Activated naive CD4-positive, alpha-beta T cell treated with Interleukin-2 at 50 U/mL for 16 hours (primary cell): ENCODE measurements around the gene ZNF827.
"Not testable (repeated sequence)": the region's sequence is repeated elsewhere in the genome, so short reads cannot be mapped to it uniquely, and the experiment has no call there.

ENCODE experiments used
- DNase-seq: peaks from one replicate; pipeline ENCODE4 v3.0.0-alpha.2; 2020

The ZNF827 gene

DNA sequence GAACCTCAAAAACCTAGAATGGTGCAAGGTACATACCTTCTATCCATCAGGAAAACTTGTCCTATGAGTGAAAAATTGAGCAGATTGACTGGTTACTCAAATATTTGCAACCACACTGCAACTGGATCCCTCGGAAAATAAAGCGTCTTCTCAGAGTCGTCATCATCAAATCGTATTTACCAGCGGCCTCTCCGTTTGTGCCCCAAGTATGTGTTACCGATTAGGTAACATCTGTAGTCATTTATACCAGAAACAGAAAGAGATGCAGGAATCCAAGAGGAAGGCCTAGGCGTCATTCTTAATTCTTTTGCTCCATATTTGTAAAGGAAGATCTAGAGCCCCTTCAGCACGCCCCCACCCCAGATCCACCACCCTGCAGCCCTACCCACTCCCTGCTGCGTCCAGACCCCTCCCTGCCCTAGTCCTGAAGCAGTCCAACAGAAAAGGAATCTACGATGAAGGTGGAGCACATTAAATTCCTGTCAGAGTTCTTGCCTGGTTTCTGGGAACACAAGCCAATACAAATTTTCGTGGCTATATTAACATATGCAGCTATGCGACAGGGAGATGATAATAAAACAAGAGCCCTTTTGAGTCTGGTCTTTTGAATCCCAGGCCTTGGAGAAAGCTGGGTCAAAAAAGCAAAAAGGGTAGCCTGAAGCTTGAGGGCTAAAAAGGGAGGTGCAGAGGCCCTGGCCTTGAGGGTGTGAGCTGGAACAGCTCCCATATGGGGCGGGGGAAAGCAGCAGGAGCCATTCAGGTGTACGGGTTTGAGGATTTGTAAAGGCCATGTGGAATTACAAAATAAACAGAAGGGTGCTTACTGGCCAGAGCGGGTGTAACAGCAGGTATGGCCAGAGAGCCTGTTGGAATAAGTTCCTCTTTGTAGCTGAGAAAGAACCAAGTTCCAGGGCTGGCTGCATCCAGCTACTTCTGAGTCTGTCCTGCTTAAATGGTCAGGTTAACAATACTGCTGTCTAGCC lies 77.0 kb downstream of the ZNF827 start:
- DNase-seq = no peak

DNA sequence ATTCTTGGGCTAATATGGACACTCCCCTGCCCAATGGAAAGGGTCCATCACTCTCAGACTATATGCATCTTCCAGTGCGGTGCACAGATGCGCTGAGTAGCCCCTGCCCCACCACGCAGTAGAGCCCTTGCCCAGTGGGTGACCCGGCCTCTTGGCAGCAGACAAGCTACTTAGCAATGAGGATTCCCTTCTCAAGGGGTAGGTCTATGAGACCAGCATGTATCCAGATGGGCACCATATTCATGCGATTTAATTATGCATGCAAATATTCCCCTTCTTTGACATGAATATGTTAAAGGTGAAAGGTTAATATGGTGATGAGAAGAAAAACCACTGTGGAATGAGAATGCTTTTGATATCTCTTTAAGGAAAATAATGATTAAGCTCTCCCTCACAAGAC lies 77.7 kb downstream of the ZNF827 start:
- no peak for DNase-seq

DNA sequence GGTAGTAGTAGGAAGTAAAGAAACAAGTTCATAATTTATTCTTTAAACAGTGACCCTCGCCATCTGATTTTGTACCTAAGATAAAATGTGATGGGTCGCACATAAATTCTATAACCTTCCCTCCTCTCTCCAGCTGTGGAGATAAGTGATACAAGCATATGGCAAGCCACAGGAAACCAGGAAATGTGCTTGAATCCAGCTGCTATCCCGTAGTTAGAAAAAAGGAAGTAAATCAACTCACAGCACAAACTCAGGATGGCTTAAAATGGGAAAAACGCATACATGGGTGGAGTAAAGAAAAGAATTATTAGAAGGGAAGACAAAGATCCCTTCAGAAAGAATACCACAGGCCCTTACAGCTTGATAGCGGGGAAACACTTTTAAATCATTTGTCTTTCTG lies 78.2 kb downstream of the ZNF827 start:
- no peak for DNase-seq

DNA sequence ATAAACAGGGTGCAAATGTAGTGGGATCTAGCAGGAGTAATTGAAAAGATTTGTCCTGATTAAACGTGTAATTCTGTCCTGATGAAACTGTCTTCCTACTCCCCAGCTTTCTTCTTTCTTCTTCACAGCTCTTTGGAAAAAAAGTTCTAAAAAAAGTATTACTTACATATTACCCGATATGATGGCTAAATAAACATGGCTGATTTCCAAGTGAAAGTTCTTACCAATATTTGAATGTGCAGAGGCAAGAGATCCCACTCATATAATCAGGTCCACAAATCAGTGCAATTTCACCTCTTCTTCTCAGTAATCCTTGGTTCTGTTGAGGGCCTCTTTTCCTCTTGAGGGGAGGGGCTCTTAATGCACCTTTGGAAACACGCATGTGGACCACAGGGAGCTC lies 78.7 kb downstream of the ZNF827 start:
- DNase-seq = no peak

DNA sequence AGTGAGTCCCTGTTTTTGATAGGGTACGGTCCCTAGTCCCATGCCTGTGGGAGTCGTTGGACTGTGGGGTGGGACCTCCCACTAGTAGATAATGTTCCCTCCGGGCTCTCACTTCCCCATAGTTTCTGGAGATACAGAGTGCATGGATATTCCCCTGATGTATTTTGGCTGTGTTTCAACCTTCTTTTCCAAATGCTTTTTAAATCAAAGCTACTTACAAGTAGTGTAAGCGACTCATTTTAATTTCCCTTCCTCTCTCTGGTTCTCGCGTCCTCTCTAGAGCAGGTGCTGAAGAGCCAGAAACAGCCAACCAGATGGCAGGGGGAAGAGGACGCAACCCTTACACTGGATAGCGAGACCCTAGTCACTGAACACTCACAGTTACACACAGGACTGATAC lies 79.2 kb downstream of the ZNF827 start:
- DNase-seq = no peak

DNA sequence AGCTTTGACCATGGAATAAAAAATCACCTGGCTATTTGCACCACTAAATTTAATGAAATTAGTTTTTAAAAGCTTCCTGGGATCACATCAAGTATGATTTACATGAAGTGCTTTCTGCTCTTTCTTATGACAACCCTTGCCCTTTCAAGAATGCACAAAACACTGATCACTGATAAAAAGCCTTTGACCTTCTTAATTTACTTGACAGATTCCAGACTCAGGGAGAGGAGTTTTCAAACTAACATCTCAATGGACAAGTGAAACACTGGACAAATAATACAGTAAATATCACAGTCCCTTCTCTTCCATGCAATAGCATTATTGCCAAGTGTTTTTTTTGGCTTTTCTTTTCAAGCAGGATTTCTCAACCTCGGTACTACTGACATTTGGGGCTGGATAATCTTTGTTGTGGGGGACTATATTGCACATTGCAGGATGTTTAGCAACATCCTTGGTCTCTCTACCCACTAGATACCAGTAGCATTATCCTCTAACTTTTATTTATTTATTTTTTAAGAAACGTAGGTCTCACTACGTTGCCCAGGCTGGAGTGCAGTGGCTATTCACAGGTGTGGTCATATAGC lies 86.3 kb downstream of the ZNF827 start:
- DNase-seq = no peak

DNA sequence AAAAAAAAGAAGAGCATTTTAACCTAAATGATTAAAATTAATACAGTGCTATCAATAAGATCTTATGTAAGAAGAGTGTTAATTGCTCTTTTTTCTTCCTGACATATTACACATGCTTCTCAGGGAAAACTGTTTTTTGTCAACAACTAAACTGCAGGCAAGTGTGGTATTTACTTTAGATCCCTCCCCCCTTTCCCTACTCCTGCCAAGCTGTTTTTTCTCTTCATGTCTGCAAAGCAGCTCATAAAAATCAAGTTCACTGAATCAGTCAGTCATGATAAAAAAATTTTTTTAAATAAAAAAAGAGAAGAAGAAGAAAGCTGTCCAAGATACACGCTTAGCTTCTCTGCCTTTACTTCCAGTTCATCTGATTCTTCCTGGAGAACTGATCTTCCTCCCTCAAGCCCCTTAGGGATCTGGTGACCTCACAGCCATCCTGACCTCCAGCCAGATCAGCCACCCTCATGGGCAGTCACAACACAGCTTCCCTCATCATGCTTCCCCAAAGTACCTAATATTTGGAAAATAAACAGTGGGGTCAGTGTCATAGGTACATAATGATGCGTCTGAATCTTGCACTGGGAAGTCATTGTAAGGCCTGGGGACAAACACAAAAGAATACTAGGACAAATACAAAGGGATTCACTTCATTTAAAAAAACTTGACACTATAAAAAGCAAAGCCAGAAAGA lies 87.0 kb downstream of the ZNF827 start:
- DNase-seq = no peak

DNA sequence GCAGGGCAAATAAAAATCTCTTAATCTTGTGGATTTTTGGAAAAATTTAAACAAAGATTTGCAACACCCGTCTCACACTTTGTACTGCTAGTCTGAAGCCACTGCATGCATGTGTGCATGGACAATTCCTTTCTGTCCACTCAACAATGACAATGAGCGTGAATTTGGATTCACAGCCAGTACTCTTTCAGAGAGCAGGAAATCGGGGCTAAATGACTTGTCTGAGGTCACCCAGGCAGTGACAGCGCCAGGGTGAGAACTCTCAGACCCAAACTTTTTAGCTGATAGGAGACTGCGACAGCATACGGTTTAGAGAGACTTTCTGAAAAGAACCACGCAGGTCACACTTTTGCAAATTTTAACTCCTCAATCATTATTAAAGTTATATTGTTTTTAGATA lies 90.9 kb downstream of the ZNF827 start:
- no peak for DNase-seq

DNA sequence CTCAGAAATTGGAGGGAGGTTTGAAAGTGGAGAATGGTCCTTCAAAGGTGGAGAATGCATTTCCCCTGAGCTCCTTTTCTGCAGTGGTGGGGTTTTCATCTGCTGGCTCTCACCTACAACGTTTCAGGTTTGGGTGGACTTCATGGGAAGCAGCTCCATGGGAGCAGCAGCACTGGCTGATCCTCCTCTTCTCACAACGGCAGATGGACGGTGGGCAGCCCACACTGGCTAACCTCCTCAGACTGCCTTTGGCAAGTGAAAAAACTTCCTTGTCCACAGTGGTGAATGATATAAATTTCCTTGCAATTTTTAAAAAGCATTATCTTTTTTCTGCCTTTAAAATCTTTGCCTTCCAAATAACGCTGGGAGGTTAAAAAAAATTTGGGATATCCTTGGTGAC lies 93.5 kb downstream of the ZNF827 start:
- DNase-seq = no peak

DNA sequence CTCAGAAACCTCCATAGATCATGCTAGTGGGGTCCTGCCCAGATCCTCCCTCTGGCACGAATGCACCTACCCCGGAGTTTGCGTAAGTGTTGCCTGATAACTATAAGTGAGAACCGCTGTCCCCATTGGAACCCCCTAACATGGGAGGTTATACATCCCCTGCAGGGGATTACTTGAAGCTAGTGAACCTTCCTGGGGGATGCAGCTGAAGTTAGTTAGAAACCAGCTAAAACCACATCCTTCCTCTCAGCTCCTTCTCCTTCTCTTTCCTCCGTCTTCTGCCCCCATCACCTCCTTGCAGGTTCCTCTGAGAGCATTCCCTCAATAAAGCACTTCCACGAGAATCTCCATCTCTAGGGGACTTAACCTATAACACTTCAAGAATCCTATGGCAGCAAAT lies 95.0 kb downstream of the ZNF827 start:
- DNase-seq = no peak

DNA sequence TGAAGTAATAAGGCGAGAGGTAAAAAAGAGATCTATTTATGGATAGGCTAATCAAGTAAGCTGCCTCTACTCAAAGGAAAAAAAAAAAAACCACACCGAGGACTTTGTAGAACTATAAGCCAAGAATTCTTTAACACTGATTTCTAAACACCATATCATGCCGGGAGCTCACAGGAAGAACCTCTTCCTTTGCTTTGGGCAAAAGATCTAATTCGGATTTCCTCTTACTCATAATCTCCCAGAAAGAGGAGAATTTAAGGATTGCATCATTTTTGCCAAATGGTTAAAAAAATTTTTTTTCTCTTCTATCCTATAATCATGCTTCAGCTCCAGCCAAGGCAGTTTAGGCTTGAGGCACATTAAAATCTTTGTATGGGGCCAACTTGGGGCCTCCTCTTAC lies 95.5 kb downstream of the ZNF827 start:
- DNase-seq = no peak

DNA sequence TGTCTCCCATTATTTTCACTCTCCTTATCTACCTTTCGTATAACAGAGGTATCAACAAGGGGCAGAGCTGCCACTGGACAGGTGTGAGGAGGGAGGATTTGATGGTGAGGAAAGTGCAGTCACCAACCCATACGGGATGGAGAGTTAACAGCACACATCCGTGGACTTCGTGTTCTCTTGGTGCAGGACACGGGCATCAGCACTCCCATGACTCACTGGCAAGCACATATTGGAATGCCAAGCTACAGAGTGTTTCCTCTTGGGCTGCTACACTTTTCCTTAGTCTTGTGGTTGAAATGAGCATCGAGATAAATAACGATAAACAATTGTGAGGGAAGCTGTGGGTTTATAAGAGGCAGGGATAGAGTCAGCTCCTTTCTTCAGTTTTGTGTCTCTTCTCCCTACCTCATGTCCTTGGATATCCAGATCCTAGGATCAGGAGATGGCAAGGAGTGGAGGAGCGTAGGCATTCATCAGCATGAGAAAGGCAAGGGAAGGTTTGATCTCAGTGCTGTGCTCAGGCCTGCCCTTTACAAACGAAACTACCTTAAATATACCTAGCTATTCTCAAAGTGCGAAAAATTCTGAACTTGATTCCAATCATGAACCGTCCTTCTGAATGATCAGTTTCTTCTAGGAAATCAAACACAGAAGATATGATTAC lies 96.3 kb downstream of the ZNF827 start:
- no peak for DNase-seq

DNA sequence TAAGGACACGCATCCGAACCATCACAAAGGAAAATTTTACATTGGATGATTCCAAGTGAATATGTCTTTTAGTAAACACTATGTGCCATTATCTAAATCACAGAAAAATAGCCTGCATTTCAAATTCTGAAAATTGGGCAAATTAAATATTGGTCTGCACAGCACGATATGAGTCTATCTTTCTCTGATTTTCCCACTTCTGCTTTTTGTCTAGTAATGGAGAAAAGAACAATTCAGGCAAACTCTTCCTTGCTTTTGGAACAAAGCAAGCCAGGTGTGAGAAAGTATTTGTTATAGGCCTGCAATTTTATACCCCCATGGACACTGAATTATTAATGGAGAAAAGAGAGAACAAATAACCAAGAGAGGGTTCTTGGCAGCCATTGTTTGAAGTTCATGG lies 97.8 kb downstream of the ZNF827 start:
- no peak for DNase-seq

DNA sequence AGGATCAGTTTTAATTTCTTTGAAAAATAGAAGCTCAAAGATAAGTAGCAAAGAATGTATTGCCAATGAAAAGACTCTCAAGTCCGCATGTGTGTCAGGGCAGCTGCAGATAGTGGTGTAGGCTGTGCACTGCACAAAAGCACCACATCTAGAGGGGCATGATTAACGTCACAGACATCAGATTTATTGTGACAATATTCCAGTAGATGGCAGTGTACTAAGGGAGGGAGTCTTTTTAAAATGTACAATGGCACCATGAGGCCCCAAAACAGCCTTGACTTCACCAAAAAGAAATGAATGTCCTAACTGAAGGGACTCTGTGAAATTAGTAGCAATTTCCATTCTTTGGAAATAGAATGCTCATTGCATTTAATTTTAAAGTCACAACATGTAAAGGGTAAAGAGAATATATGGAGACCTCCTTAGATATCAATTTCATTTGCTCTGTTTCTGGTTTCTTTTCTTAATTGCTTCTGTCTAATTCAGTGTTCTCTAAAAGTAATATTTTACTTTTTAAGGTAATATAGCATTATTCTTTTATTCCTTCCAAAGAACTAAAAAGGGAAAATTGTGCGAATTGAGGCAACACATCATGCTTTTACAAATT lies 98.4 kb downstream of the ZNF827 start:
- DNase-seq = no peak

DNA sequence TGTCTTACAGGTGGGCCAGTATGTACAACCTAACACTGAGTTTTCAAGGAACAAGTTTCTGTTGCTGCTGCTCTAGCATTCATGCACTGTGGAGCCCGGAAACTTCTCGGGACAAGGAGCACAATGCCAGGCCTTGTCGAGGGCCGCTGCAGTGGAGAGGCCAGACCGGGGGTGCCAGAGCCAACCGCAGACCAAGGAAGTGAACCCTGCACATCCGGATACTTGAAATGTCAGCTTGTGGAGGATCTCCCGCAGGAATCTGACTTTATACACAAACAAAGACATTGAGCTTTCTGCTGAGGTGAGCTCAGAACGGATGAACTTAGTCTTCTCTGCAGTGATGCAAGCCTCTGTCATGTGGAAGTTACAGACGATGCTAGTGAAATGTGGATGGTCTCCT lies 99.5 kb downstream of the ZNF827 start:
- no peak for DNase-seq

DNA sequence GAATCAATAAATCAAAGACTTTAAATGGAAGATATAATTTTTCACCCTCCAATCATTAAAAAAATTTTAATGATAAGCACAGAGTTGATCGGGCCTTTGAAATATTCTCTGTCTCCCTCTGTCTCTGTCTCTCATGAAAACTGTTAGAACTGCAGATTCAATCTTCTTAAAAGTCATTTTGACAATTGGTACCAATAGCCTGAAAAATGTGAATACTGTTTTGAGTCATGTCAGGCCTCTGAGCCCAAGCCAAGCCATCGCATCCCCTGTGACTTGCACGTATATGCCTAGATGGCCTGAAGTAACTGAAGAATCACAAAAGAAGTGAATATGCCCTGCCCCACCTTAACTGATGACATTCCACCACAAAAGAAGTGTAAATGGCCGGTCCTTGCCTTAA lies 106.2 kb downstream of the ZNF827 start:
- DNase-seq = not testable (repeated sequence)

DNA sequence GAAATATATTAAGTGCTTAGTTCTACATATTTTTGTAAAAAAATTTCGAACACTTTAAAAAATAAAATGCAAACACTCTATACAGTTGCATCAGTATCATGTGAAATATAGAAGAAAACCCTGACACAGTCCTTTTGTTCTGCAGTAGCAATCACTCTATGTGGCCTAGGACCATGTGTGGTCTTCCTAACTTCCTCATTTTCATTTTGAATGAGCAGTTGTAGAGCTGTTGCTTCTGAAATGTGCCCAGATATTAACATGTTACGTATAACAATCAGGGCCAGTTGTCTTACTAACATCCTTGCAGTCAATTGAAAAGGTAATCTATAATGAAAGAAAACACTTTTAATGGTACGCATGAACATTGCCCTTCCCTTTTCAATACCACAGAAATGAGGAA lies 107.9 kb downstream of the ZNF827 start:
- DNase-seq = no peak

DNA sequence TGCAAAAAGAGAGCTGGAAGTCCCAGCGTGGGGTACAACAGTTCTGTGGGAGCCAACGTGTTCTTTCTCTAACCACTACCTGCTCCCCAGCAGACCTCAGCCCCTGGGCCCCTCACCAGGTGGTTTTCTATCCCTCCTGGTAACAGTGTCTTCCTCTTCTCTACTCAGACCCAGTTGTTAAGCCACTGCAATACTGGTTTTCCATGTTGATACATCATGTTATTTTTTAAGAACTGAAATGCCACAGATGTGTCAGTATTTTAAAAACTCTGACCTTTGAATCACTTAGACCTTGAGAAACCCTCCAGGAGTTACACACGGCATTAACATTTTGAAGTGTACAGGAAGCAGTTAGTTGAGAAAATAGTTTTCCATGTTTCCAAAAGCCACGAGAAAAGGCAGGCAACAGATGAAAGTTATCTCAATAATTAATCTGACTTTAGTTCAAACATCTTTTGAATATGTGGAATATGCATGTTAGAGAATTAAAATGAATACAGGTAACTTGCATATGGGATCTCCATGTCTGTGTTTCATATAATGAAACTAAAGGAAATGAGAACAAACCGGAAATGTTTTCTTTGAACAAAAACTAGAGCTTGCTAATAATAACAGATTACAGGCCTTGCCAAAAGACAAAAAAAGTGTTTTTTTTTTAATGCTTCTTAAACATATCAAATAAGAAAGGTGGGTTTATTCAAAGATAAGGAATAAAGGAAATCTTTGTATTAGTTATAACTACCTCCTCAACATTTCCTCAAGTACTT lies 108.8 kb downstream of the ZNF827 start:
- DNase-seq = peak; percentile 48

DNA sequence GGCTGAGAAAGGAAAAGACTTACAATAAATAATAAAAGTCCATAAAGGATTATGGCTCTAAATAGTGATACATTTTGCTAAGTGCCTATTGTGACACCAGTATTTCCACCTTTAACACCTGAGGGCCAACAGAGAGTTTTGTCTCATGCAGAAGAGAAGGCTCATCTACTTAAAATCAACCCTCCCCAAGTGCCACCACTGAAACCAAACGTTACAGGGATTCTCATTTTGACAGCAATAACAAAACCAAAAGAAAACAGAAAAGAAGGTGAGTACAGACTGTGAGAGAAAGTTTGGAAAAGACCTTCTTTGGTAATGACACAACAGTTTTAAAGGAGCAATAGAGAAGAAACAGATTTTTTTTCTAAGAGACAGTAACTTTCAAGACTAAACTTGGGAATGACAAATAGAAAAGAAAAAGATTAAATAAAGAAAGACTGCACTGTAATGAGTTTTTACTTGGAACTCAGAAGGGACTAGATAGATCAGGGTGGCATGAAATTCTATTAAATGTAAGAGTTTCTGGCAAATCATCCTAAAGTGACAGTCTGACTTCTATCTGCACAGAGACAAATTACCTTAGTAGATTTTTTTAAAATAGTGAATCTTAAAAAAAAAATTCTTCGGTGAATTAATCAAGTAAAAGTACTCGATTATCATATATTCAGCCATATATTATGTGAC lies 109.7 kb downstream of the ZNF827 start:
- no peak for DNase-seq

DNA sequence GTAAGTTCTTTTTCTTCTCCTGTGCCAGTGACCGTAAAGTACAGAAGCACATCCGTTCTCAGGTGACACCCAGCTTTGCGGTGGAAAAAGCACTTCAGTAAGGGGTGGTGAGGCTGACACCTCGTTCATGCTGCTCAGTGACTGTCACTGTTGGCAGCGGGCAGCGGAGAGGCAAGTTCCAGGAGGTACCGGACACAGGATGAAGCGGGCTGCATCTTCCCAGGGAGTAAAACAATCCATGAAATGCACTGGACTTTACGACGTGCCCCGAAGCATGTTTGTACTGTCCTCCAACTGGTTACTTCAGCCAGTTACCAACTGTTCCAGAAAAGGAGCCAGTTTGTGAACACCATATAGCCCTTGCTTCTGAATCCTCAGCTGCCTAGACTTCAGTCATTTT lies 110.7 kb downstream of the ZNF827 start:
- no peak for DNase-seq

DNA sequence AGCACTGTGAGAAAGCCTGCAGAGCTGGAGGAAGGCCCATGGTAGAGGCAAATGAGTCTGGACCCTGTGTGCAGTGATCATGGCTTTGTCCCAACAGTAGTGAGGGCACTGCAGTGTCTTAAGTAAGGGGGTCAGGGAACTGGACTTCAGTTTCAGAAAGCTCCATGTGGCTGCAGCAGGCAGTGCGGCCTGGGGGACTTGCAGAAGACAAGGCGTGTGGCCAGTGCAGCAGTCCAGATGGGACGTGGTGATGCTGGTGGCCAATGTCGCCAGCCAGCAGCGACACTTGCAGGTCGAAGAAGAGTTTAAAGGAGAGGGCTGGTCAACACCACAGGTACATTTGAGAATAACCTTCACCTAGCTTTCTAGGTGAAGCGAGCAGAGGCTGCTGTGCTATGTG lies 113.4 kb downstream of the ZNF827 start:
- DNase-seq = no peak

DNA sequence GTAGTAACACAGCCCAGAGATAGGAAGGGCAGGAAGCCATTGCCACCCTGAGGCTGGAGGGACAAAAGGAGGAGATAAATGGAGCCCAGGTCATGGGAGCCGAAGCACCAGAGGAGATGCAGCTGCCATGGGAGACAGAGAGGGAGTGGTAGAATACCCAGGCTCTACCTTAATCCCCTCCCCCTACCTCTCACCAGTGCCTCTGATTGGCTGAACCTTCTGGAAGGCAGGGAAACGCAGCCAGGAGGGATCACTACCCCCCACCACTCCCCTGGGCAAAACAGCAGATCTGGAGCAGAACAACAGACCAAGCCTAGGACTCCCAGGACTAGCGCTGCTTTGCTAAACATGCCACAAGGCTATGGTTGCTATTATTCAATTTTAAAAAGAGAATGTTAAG lies 114.2 kb downstream of the ZNF827 start:
- no peak for DNase-seq
